Loucy (cell line): ENCODE measurements around the gene RTEL1.

ENCODE experiments used
- CTCF ChIP-seq: fragments of 200-600 bp; sonication (generic); conservative IDR thresholded peaks from 2 replicates; pipeline ENCODE4 v1.5.1; 2014; ENCODE audit warnings: mild to moderate bottlenecking, antibody characterized with exemption, low read length
- EZH2phosphoT487 ChIP-seq: fragments of 200-600 bp; IDR thresholded peaks from 2 replicates; pipeline ENCODE4 v1.6.1; 2018; ENCODE audit warnings: antibody characterized with exemption, mild to moderate bottlenecking, moderate library complexity, borderline replicate concordance

GRCh38 chr20:63620991-63621390, 37.1 kb upstream of the RTEL1 start:
- TF ChIP-seq CTCF (no peak), EZH2phosphoT487 (no peak)
